K562 (cell line): Measurements from ENCODE around the gene PDE6D. TPM values are rescaled to one million over a fixed set of nuclear protein-coding genes. Genes with fewer than 3 reads are reported as not detected.

ENCODE experiments used
- BCL6 ChIP-seq: fragments of 250-450 bp; sonication (Bioruptor Pico); IDR thresholded peaks from 2 replicates; pipeline ENCODE4 v1.4.0; 2020
- ELF1 ChIP-seq: fragments of 200-800 bp; sonication (Bioruptor generic); IDR thresholded peaks from 2 replicates; pipeline ENCODE4 v1.6.1; 2016; ENCODE audit warnings: missing genetic modification characterization, missing compliant biosample characterization
- FIP1L1 ChIP-seq: fragments of 200-400 bp; formaldehyde crosslinking; IDR thresholded peaks from 2 replicates; pipeline ENCODE4 v1.6.1; 2018; ENCODE audit warnings: mild to moderate bottlenecking, low read depth, low read length; ENCODE audit not compliant: poor library complexity, severe bottlenecking
- FOXJ2 ChIP-seq: fragments of 200-800 bp; sonication (Bioruptor generic); IDR thresholded peaks from 2 replicates; pipeline ENCODE4 v1.6.1; 2016; ENCODE audit warnings: missing genetic modification characterization, missing compliant biosample characterization
- JUNB ChIP-seq: fragments of 450-650 bp; formaldehyde crosslinking; conservative IDR thresholded peaks from 2 replicates; pipeline ENCODE4 v1.4.0; 2020; ENCODE audit warnings: mild to moderate bottlenecking
- KAT2B ChIP-seq: IDR thresholded peaks from one replicate; pipeline ENCODE4 v1.6.1; 2012; ENCODE audit warnings: low read depth, mild to moderate bottlenecking, control low read depth, inconsistent platforms, low read length, moderate library complexity
- KDM5B ChIP-seq: fragments of 200-600 bp; sonication (generic); IDR thresholded peaks from 2 replicates; pipeline ENCODE4 v1.6.1; 2012; ENCODE audit warnings: low read depth, mild to moderate bottlenecking, moderate library complexity, low read length, control low read depth, inconsistent platforms; ENCODE audit not compliant: insufficient replicate concordance
- LCOR ChIP-seq: sonication (generic); formaldehyde crosslinking; IDR thresholded peaks from 2 replicates; pipeline ENCODE4 v1.8.0; 2022; ENCODE audit warnings: mild to moderate bottlenecking, missing genetic modification reagents
- MEF2A ChIP-seq: IDR thresholded peaks from 2 replicates; pipeline ENCODE4 v1.6.1; 2011; ENCODE audit warnings: low read depth, mild to moderate bottlenecking, low read length, moderate library complexity; ENCODE audit not compliant: control insufficient read depth
- NCOA4 ChIP-seq: fragments of 450-650 bp; IDR thresholded peaks from 2 replicates; pipeline ENCODE4 v1.6.1; 2018; ENCODE audit warnings: mild to moderate bottlenecking; ENCODE audit not compliant: partially characterized antibody
- PURB ChIP-seq: sonication (generic); formaldehyde crosslinking; IDR thresholded peaks from 2 replicates; pipeline ENCODE4 v1.9.0; 2021; ENCODE audit warnings: low read depth, mild to moderate bottlenecking, missing genetic modification reagents
- SLC30A9 ChIP-seq: fragments of 250-450 bp; sonication (Bioruptor Pico); IDR thresholded peaks from 2 replicates; pipeline ENCODE4 v1.8.0; 2022; ENCODE audit warnings: mild to moderate bottlenecking, moderate library complexity
- ZBTB1 ChIP-seq: sonication (generic); formaldehyde crosslinking; IDR thresholded peaks from 2 replicates; pipeline ENCODE4 v1.8.1; 2023; ENCODE audit warnings: missing genetic modification reagents, low read depth, mild to moderate bottlenecking, borderline replicate concordance
- ZNF133 ChIP-seq: fragments of 250-450 bp; sonication (Bioruptor Pico); IDR thresholded peaks from 2 replicates; pipeline ENCODE4 v1.4.0; 2020; ENCODE audit warnings: mild to moderate bottlenecking
- ZNF586 ChIP-seq: fragments of 450-650 bp; formaldehyde crosslinking; conservative IDR thresholded peaks from 2 replicates; pipeline ENCODE4 v1.4.0; 2020; ENCODE audit warnings: mild to moderate bottlenecking, moderate library complexity
- polyA plus RNA-seq, 8 experiments: library from polyadenylated mRNA; depleted of rRNA in 4 of 8; stranded (reverse) in 5 of 8; unstranded in 3 of 8; fragments of >200 nt; fragmentation: Nextera tagmentation in 2 of 8; fragmentation: Illumina TruSeq in 1 of 8; extraction: Ambion mirVana in 2 of 8; extraction: Trizol in 1 of 8; gene quantifications; 2 replicates each; pipeline versions ENCODE4 v1.2.1 to v1.2.3, GENCODE V29; 2011 to 2014; ENCODE audit warnings: inconsistent platforms in 1 of 8, missing spikeins in 1 of 8
- total RNA-seq, 7 experiments: library from RNA; depleted of rRNA in 6 of 7; stranded (reverse); fragments of >200 nt in 6 of 7; fragmentation: Illumina TruSeq in 2 of 7; extraction: Trizol in 2 of 7; gene quantifications; 2 replicates each; pipeline versions ENCODE4 v1.2.1 to v1.2.3, GENCODE V29; 2011 to 2021; ENCODE audit warnings: low replicate concordance in 1 of 7
- TF ChIP-seq, protein P1 (sequence below): fragments of 450-650 bp; IDR thresholded peaks from 2 replicates; pipeline ENCODE4 v1.6.1; 2016; ENCODE audit warnings: antibody characterized with exemption
- TF ChIP-seq, protein P2 (sequence below): sonication (generic); formaldehyde crosslinking; IDR thresholded peaks from 2 replicates; pipeline ENCODE4 v1.8.1; 2023; ENCODE audit warnings: missing genetic modification reagents, mild to moderate bottlenecking, borderline replicate concordance
- TF ChIP-seq, protein P3 (sequence below): fragments of 150-350 bp; IDR thresholded peaks from 2 replicates; pipeline ENCODE4 v1.6.1; 2014; ENCODE audit warnings: low read depth, mild to moderate bottlenecking, low read length, borderline replicate concordance

The PDE6D gene
- total and polyA plus RNA-seq, 9 of the 15 experiments (the other 6 are each of a cell fraction or from before 2014, with no cell fraction given), result 0.65 to 11.6 (median 7.0) TPM

DNA sequence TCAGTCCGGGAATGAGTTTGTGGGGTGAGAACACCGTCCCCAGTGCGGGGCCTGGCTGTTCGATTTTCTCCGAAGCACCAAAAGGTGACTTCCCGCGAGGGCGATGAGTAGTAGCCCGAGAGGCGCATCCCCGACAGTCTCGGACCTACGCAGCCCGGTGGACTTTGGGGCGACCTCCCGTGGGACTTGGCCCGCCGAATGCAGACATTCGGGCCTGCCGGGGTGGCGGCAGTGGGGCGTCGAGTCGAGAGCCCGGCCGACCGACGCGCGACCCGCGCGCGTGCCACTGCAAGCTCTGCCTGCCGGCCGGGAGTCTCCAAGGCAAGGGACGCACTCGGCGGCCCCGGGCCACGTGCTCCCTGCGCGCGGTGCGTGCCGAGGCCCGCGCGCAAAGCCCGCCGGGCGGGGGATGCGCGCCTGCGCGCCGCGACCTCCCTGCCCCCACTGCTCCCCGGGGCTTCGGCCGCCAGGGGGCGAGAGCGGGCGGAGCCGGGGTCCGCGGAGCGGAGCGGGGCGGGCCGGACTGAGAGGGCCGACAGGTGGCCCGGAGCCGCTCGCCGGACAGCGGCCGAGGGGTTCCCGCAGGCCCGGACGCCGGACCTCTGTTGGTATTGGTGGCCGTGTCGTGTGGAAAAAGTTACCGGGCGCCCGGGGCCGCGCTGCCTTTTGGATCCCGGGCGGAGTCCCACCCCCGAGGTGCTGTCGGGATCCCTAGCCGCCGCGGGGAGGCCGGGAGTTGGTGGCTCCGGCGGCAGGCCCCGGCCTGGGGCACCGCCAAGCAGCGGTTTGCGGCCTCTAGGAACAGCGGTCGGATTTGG, 70.9 kb downstream of the PDE6D start (continued):
- no peak for TF ChIP-seq KAT2B
- TF ChIP-seq SLC30A9, result no peak
- TF ChIP-seq PURB (CRISPR knock-in tag), result no peak
- TF ChIP-seq NCOA4, result no peak
- no peak for TF ChIP-seq ZNF133 (CRISPR knock-in tag)
- no peak for TF ChIP-seq KDM5B
- TF ChIP-seq ZBTB1 (CRISPR knock-in tag), result no peak; the same call in 1 of the 2 replicates
- peak; percentile 74; the same call in 1 of the 2 replicates for TF ChIP-seq LCOR (CRISPR knock-in tag)
- no peak for TF ChIP-seq ZNF586
- TF ChIP-seq, protein P1, sequence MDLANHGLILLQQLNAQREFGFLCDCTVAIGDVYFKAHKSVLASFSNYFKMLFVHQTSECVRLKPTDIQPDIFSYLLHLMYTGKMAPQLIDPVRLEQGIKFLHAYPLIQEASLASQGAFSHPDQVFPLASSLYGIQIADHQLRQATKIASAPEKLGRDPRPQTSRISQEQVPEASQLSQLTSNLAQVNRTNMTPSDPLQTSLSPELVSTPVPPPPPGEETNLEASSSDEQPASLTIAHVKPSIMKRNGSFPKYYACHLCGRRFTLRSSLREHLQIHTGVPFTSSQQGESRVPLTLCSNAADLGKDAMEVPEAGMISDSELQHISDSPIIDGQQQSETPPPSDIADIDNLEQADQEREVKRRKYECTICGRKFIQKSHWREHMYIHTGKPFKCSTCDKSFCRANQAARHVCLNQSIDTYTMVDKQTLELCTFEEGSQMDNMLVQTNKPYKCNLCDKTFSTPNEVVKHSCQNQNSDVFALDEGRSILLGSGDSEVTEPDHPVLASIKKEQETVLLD, result no peak
- no peak for TF ChIP-seq ELF1
- TF ChIP-seq, protein P2, sequence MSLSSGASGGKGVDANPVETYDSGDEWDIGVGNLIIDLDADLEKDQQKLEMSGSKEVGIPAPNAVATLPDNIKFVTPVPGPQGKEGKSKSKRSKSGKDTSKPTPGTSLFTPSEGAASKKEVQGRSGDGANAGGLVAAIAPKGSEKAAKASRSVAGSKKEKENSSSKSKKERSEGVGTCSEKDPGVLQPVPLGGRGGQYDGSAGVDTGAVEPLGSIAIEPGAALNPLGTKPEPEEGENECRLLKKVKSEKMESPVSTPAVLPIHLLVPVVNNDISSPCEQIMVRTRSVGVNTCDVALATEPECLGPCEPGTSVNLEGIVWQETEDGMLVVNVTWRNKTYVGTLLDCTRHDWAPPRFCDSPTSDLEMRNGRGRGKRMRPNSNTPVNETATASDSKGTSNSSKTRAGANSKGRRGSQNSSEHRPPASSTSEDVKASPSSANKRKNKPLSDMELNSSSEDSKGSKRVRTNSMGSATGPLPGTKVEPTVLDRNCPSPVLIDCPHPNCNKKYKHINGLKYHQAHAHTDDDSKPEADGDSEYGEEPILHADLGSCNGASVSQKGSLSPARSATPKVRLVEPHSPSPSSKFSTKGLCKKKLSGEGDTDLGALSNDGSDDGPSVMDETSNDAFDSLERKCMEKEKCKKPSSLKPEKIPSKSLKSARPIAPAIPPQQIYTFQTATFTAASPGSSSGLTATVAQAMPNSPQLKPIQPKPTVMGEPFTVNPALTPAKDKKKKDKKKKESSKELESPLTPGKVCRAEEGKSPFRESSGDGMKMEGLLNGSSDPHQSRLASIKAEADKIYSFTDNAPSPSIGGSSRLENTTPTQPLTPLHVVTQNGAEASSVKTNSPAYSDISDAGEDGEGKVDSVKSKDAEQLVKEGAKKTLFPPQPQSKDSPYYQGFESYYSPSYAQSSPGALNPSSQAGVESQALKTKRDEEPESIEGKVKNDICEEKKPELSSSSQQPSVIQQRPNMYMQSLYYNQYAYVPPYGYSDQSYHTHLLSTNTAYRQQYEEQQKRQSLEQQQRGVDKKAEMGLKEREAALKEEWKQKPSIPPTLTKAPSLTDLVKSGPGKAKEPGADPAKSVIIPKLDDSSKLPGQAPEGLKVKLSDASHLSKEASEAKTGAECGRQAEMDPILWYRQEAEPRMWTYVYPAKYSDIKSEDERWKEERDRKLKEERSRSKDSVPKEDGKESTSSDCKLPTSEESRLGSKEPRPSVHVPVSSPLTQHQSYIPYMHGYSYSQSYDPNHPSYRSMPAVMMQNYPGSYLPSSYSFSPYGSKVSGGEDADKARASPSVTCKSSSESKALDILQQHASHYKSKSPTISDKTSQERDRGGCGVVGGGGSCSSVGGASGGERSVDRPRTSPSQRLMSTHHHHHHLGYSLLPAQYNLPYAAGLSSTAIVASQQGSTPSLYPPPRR (CRISPR knock-in tag), result no peak
- TF ChIP-seq, protein P3, sequence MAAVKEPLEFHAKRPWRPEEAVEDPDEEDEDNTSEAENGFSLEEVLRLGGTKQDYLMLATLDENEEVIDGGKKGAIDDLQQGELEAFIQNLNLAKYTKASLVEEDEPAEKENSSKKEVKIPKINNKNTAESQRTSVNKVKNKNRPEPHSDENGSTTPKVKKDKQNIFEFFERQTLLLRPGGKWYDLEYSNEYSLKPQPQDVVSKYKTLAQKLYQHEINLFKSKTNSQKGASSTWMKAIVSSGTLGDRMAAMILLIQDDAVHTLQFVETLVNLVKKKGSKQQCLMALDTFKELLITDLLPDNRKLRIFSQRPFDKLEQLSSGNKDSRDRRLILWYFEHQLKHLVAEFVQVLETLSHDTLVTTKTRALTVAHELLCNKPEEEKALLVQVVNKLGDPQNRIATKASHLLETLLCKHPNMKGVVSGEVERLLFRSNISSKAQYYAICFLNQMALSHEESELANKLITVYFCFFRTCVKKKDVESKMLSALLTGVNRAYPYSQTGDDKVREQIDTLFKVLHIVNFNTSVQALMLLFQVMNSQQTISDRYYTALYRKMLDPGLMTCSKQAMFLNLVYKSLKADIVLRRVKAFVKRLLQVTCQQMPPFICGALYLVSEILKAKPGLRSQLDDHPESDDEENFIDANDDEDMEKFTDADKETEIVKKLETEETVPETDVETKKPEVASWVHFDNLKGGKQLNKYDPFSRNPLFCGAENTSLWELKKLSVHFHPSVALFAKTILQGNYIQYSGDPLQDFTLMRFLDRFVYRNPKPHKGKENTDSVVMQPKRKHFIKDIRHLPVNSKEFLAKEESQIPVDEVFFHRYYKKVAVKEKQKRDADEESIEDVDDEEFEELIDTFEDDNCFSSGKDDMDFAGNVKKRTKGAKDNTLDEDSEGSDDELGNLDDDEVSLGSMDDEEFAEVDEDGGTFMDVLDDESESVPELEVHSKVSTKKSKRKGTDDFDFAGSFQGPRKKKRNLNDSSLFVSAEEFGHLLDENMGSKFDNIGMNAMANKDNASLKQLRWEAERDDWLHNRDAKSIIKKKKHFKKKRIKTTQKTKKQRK, result no peak
- TF ChIP-seq BCL6 (CRISPR knock-in tag), result no peak
- peak; percentile 75 for TF ChIP-seq FIP1L1
- no peak for TF ChIP-seq JUNB (CRISPR knock-in tag)
- TF ChIP-seq FOXJ2, result no peak
- no peak for TF ChIP-seq MEF2A
